Activated T-helper 17 cell treated with anti-CD3 and anti-CD28 coated beads, Interleukin-2, amount 50 U/mL, for 72 hours (primary cell): Measurements from ENCODE around the gene SAXO1. TPM values are rescaled to one million over a fixed set of nuclear protein-coding genes. Genes with fewer than 3 reads are reported as not detected.

Source experiments
- ATAC-seq: fragments of 150-1000 bp; cut with Tn5 transposase; replicated peaks from 2 replicates; pipeline ENCODE4 v1.10.0; 2021; ENCODE audit warnings: mild to moderate bottlenecking, moderate library complexity
- H3K27ac Mint-ChIP-seq: one replicate; pipeline ENCODE4 v1.8.0; 2022; ENCODE audit warnings: mixed read lengths
- H3K27me3 Mint-ChIP-seq: one replicate; pipeline ENCODE4 v1.8.0; 2022; ENCODE audit warnings: mixed read lengths
- H3K36me3 Mint-ChIP-seq: one replicate; pipeline ENCODE4 v1.8.0; 2022; ENCODE audit warnings: low read depth, mild to moderate bottlenecking, mixed read lengths
- H3K4me1 Mint-ChIP-seq: one replicate; pipeline ENCODE4 v1.8.0; 2022; ENCODE audit warnings: mixed read lengths
- H3K4me3 Mint-ChIP-seq: one replicate; pipeline ENCODE4 v1.8.0; 2022; ENCODE audit warnings: mild to moderate bottlenecking, mixed read lengths
- H3K9me3 Mint-ChIP-seq: one replicate; pipeline ENCODE4 v1.8.0; 2022; ENCODE audit warnings: mixed read lengths
- total RNA-seq, 2 donors: library from RNA; stranded (reverse); gene quantifications; one replicate each; pipeline ENCODE4 v1.2.3, GENCODE V29; 2022

Gene SAXO1
- total RNA-seq, 2 donors from 2014 or later: 0.37 TPM; not detected in 1

DNA sequence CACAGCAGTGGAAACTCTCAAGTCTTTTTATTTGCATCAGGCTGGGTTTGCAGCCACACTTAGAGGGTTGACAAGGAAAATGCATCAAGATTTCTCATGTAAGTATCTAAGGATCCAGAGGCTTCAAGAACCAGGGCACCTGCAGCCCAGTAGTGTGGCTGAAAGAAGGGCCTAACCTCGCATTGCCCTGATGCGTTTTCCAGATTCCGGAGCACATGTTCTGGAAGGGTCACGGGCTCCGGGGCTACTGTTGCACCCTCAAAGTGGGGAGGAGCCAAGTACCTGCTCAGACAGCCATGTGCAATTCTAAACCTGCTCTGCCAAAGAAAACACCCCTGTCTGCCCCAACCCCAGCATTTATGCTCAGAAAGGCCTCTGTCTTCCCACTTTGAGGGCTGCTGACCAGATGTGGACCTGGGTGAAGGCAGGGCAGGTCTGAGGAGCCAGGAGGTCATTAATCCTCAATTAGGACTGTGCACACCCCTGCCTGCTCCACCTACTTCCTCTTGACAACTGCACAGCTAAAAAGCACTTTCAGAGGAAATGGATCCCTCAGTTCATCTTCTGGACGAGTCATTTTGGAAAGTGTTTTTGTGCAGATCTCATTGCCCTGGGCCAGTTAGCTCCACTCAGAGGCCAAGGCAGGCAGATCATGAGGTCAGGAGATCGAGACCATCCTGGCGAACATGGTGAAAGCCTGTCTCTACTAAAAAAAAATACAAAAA, 110.7 kb downstream of the SAXO1 start:
- no peaks in the 10 kb centered on the region for H3K4me1 Mint-ChIP-seq
- no peak for ATAC-seq
- H3K9me3 Mint-ChIP-seq: no peaks in the 10 kb centered on the region
- no peaks in the 10 kb centered on the region for H3K36me3 Mint-ChIP-seq
- no peak overlapping the region for H3K4me3 Mint-ChIP-seq
- H3K27me3 Mint-ChIP-seq: peaks cover 3% of the 10 kb centered on the region
- H3K27ac Mint-ChIP-seq: no peak overlapping the region

DNA sequence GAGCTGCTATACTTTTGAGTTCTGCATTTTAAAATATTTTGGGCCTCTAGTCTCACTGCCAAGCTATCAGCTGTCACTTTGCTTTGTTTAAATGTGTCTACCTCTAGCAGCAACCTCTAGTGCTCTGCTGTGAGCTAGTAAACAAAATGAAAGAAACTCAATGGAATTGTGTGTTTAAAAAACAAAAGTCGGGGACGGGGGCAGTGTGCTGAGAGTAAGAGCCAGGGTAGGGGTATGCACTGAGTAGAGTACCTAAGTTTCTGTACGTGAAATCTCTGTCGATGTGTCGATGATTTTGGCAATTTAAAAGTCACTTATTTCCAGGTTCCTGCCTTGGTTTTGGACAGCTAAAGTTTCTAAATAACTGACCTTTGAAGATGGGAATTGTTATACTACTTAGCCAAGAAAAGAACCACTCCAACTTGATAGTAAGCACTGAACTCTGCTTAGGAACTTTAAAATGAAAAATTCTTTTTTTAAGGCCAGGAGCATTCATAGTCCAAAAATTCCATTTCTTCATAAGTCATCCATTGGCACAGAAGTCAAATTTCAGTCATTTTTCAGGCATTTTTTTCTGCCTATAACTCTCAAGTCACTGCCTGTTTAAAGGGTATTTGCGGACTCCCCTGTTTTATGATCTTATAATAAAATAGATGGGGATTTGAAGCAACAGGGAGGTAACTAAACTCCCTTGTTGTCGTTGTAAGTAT, 111.5 kb downstream of the SAXO1 start:
- H3K27ac Mint-ChIP-seq: no peak overlapping the region
- H3K27me3 Mint-ChIP-seq: peaks cover 6% of the 10 kb centered on the region
- H3K4me3 Mint-ChIP-seq: no peak overlapping the region
- no peaks in the 10 kb centered on the region for H3K4me1 Mint-ChIP-seq
- no peaks in the 10 kb centered on the region for H3K9me3 Mint-ChIP-seq
- no peaks in the 10 kb centered on the region for H3K36me3 Mint-ChIP-seq
- no peak for ATAC-seq

DNA sequence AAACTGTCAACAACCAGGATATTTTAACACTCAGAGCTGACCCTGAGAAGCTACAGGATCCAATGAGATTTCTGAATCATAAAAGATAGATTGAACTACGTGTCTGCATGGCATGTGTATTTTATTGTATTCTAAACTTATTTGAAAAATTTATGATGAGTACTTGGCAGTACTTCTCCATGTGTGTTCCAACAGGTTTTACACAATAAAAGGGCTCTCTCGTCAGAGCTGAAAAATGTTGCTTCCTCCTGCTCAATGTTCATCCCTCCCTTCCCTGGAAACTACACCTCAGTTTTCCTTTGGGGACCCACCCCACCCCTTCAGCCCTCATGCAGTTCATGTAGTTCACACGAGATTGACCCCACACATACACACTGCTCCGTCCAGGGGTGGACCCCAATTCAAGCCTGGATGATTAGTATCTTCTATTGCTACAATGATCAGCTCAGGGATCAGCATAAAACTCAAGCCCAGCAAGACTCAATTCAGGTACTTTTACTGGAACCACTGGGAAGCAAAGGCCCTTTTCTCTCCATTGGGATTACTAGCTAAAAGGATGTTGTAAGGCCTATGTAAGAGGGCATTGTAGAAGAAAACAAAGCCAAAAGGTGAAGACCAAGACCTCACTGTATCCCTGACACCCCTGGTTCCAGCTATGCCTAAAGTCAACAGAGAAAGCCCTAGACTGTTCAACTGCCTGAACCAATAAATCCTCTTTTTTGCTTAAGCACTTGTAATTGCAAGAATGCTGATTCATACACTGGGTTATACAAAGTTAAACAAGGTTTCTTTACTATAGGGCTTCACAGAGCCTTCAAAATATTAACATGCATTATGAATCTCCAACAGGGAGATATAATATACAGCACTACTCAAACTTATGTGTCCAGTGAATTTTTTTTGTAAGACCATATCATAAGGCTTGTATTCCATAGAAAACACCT, 112.6 kb downstream of the SAXO1 start:
- ATAC-seq: no peak
- H3K27me3 Mint-ChIP-seq: peaks cover 6% of the 10 kb centered on the region
- H3K9me3 Mint-ChIP-seq: no peaks in the 10 kb centered on the region
- H3K4me3 Mint-ChIP-seq: no peak overlapping the region
- H3K36me3 Mint-ChIP-seq: no peaks in the 10 kb centered on the region
- H3K27ac Mint-ChIP-seq: no peak overlapping the region
- no peaks in the 10 kb centered on the region for H3K4me1 Mint-ChIP-seq

DNA sequence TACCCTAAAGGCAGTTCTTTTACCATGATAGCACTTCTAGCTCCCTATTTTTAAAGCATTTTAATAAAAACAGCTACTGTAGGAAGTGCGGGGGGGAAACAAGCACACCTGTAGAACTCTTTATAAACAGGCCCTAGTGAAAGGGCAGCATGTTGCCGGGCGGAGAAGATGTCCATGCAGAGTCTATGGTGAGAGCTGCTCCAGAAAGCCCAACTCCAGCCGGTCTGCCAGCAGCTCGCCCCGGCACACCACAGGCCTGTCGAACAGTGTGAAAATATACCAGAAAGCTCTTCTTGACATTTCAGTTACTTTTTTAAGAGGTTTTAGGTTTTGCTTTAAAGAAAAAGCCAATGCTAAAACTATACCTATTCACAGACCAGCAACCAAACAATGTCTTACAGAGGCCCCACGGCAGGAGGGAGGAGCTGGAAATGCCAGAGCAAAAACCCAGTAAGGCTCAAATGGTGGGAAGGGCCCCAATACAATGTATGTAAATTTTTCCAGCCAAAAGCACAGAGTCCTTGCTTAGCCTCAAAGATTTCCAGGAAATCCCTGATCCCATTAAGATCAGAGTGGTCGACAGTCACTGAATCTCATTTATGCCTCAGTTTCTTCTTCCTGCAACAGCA, 121.2 kb downstream of the SAXO1 start:
- Mint-ChIP-seq H3K27ac (no peak overlapping the region), H3K36me3 (no peaks in the 10 kb centered on the region), H3K27me3 (peaks cover 14% of the 10 kb centered on the region), H3K4me3 (no peak overlapping the region), H3K4me1 (no peaks in the 10 kb centered on the region), H3K9me3 (no peaks in the 10 kb centered on the region)
- no peak for ATAC-seq

DNA sequence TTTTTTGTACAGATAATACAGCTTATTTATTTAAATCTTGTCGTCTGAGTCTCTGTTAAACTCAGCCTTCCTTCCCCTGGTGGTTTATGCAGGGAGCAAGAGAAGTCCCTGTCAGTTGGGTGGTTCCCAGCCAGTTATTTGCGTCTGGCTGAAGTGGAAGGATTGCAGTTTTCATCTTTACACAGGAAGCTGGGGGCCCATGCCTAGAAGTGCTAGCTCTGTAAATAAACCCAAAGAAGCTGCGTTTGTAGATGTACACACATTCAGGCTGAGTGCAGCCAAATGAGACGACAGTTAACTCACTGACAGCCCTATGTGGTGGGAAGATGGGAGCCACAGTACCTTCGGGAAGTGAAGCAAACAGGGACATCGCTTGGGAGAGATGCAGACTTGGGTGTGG, 122.1 kb downstream of the SAXO1 start:
- Mint-ChIP-seq H3K9me3 (no peaks in the 10 kb centered on the region), H3K27me3 (peaks cover 12% of the 10 kb centered on the region), H3K4me1 (no peaks in the 10 kb centered on the region), H3K27ac (no peak overlapping the region), H3K36me3 (no peaks in the 10 kb centered on the region), H3K4me3 (no peak overlapping the region)
- no peak for ATAC-seq

DNA sequence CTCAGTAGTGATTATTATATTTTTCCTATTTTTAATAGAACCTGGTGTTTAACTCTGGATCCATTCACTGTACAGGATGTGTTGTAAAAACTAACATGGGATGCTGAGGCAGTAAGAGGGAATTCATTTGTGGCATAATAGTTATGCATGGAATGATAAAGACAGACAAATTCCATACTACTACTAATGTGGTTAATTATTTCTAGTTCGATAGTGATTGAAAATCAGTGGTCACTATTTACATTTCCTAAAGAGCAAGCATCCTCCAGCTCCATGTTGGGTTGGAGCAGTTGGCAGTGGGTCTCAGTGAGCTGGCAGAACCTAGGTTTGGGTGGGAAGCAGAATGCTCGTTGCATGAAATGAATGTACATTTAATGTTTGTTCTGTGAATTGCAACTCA, 122.6 kb downstream of the SAXO1 start:
- no peaks in the 10 kb centered on the region for H3K9me3 Mint-ChIP-seq
- no peak overlapping the region for H3K27ac Mint-ChIP-seq
- ATAC-seq: no peak
- H3K4me1 Mint-ChIP-seq: no peaks in the 10 kb centered on the region
- no peak overlapping the region for H3K4me3 Mint-ChIP-seq
- peaks cover 12% of the 10 kb centered on the region for H3K27me3 Mint-ChIP-seq
- H3K36me3 Mint-ChIP-seq: no peaks in the 10 kb centered on the region

DNA sequence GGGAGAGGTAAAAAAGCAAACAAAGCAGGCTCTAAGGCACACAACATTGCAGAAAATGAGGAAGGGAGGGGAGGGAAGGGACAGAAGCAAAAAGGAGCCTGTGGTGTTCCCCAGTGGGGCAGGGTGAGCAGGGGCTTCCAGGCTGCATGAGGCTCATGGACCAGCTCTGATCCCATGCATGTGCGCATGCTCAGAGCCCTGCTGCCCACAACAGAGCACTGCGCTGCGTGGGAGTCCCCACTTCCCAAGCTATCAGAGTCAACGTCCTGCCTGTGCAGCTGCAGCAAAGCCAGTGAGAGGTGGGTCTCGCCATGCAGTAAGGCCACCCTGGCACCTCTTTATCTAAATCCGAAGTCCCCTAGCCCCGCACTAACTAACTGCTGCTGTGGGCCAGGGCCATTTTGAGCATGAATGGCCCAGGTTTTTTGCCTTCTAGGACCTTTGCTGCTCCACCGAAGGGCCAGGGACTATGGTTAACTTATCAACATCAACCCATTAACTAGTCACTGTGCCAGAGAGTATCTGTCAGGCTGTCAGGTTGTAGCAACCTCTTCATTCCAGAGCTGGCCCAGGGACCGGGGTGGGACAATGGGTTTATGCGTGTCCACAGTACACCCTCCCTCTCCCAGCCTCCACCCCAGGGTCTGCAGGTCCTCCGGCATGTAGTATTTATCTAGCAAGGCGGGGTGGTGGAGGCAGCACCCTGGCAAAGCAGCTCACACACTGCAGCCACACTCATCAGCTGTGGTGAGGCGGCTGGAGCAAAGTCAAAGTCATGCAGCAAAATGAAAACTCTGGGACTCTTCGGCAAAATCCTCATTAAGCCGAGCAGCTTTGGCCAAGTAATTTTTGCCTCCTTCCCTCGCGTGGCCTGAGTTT, 123.6 kb downstream of the SAXO1 start:
- Mint-ChIP-seq H3K27ac (no peak overlapping the region), H3K27me3 (peaks cover 15% of the 10 kb centered on the region), H3K9me3 (no peaks in the 10 kb centered on the region), H3K4me3 (no peak overlapping the region), H3K4me1 (no peaks in the 10 kb centered on the region), H3K36me3 (no peaks in the 10 kb centered on the region)
- ATAC-seq: no peak

DNA sequence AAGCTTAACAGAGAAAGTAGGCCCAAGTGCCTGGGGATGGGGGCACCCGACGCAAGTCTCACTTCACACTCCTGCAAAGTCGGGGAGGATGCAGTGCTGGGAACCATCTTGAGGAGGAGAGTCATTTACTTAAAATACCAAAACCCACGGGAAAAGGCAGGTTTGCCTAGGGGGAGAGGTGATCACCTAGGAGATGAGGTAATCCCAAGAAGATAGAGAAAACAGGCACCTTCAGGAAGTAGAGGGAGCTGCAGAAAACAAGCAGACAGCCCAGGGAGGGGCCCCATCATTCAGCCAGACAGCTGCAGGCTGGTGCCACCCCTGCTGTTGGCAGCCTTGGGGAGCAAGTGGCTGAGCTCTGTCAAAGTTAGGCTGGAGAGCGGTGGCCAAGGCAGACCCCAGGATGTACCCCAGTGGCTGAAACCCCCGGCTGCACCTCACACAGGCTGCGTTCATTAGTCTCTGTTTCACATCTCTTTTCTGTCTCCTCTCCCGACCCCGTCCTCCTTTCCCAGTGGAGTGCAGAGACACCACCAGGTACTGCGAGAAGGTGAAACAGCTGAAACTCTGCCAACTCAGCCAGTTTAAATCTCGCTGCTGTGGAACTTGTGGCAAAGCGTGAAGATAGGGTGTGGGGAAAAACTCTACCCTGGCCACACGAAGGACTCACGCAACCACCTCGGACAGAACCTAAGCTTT, 124.9 kb downstream of the SAXO1 start:
- H3K4me3 Mint-ChIP-seq: no peak overlapping the region
- H3K9me3 Mint-ChIP-seq: no peaks in the 10 kb centered on the region
- ATAC-seq: no peak
- no peaks in the 10 kb centered on the region for H3K36me3 Mint-ChIP-seq
- H3K4me1 Mint-ChIP-seq: no peaks in the 10 kb centered on the region
- H3K27ac Mint-ChIP-seq: no peak overlapping the region
- H3K27me3 Mint-ChIP-seq: peaks cover 15% of the 10 kb centered on the region

DNA sequence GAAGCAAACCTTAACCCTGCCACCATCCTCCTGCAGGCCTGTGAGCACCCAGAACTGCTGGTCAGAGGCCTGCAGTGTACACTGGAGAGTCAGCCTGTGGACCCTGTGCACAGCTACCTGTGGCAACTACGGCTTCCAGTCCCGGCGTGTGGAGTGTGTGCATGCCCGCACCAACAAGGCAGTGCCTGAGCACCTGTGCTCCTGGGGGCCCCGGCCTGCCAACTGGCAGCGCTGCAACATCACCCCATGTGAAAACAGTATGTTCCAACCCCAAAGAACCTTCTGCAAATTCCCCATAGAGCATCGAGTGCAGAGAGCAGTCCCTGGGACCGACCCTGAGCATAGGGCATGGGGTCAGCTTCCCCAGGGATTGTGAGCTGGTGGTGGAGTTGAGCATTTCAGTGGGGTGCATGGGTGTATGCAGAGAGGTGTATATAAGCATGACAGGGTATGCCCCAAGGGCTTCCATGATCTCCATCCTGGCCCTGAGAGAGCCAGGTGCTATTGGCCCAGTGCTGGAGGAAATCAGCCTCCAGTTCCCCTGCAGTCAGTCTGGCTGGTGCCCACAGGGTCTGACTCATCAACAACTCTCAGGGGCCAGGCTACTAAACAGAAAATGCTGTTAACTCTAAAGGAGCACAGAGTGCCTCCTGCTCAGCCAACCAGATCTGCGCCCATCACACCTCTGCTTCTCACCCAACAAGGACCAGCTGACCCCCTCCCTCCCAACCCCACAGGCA, 126.2 kb downstream of the SAXO1 start:
- ATAC-seq: no peak
- no peak overlapping the region for H3K27ac Mint-ChIP-seq
- H3K9me3 Mint-ChIP-seq: peaks cover 8% of the 10 kb centered on the region
- H3K4me1 Mint-ChIP-seq: no peaks in the 10 kb centered on the region
- no peak overlapping the region for H3K4me3 Mint-ChIP-seq
- no peaks in the 10 kb centered on the region for H3K36me3 Mint-ChIP-seq
- peaks cover 15% of the 10 kb centered on the region for H3K27me3 Mint-ChIP-seq

DNA sequence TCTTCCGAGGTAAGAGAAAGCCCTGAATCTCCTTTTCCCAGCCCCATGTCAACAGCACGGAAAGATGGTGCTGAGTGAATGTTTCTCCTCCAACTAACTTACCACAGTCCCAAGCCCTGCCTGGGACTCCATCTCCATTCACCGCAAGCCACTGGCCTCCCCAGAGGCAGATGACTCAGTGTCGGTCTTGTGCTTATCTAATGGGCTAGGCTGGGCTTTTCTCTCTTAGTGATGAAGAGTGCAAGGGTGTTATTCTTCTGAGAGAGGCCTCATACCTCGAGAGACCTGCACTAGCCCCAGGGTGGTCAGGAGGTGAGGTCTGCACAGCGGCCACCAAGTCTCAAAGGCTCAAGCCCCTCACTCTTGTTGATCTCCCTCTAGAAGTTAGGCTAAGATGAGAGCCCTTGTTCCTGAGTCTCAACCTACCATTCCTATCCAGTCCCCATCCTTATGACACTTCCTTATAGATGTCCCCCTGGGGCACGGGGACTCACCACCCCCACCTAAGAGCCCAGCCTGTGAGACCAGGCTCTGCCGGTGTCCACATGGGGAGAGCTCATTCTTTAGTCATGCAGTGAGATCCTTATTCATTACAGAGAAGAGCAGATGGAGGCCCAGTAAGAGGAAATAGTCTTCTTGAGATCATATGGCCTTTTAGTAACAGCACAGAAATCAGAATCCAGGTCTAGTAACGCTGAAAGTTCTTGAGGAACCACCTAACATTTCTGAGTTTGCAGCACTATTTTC, 127.0 kb downstream of the SAXO1 start:
- ATAC-seq: no peak

DNA sequence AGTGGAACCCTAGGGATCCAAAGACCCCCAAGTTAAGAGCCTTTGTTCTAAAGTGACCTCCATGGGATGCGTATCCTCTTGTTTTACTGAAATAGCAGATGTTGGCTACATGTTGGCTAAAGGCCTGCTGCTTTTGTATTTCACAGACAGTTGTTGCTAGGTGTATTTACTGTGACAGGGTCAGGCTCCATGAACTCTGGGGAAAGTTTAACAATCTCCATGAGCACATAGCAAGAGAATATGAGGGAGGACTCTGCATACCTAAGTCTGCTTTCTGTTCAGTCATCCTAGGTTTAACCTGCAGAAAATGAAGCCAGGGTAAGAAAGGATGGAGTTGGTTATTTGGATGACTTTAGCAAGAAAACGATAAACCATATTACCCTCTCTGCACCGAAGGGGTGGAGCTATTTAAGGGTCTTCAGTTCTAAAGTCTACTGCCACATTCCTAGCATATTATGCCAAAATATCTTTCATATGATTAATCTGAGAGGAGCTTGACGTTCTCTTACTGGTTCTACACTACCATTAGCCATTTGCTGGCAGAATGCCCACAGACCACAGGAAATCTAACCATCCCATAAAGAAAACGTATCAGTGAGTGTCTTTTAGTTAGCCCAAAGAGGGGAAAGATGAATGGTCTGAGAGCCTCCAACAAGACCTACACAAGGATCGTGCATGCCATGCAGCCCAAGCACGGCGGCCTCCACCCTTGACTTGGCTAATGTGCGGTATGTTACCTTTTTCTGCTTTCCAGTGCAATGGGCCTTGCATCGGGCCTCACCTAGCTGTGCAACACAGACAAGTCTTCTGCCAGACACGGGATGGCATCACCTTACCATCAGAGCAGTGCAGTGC, 127.8 kb downstream of the SAXO1 start:
- Mint-ChIP-seq H3K9me3 (peaks cover 12% of the 10 kb centered on the region), H3K36me3 (no peaks in the 10 kb centered on the region), H3K27me3 (peaks cover 15% of the 10 kb centered on the region), H3K4me1 (no peaks in the 10 kb centered on the region), H3K27ac (no peak overlapping the region), H3K4me3 (no peak overlapping the region)
- ATAC-seq: no peak

More for the DNA sequence above, 127.0 kb downstream of the SAXO1 start:
- H3K4me1 Mint-ChIP-seq: no peaks in the 10 kb centered on the region
- no peak overlapping the region for H3K4me3 Mint-ChIP-seq
- peaks cover 15% of the 10 kb centered on the region for H3K27me3 Mint-ChIP-seq
- H3K36me3 Mint-ChIP-seq: no peaks in the 10 kb centered on the region
- H3K27ac Mint-ChIP-seq: no peak overlapping the region
- H3K9me3 Mint-ChIP-seq: peaks cover 9% of the 10 kb centered on the region
